Measurements from ENCODE around the gene AGRP. TPM values are rescaled to one million over a fixed set of nuclear protein-coding genes. Genes with fewer than 3 reads are reported as not detected.

Gene AGRP
- polyA plus RNA-seq, 1 donor (not counting 4 experiments of a cell fraction or from before 2014, with no cell fraction given), result not detected

- dilution Hi-C loops (cut with MboI; ENCODE audit: extremely low pct_ligation_motif_present, low sequenced_read_pairs), result no loop called here
- DNase-seq (ENCODE audit: low read depth, low spot score) (no peak), FAIRE-seq (no peak)
- Histone ChIP-seq H4K20me1 (ENCODE audit: control insufficient read depth, extremely low read depth, insufficient read depth, low read length) (peaks cover 17% of the 10 kb centered on the region), H3K9me1 (ENCODE audit: control insufficient read depth, extremely low read depth, insufficient read depth, low read length) (no peaks in the 10 kb centered on the region), H2AFZ (ENCODE audit: control insufficient read depth, low read length) (no peak overlapping the region), H3K9ac (ENCODE audit: control insufficient read depth, extremely low read depth, insufficient read depth, low read length) (no peak overlapping the region), H3K9me3 (ENCODE audit: control insufficient read depth, low read depth, low read length) (no peaks in the 10 kb centered on the region), H3K27ac (ENCODE audit: control insufficient read depth, insufficient read depth, low read length) (no peak overlapping the region), H3K36me3 (ENCODE audit: control insufficient read depth in 2 of 2, extremely low read depth in 1 of 2, insufficient read depth in 2 of 2, low read length in 2 of 2) (peaks cover 5 to 24% of the 10 kb centered on the region in 2 experiments), H3K79me2 (ENCODE audit: control insufficient read depth, insufficient read depth, low read length) (no peaks in the 10 kb centered on the region), H3K4me1 (ENCODE audit: control insufficient read depth, extremely low read depth, insufficient read depth, low read length) (no peaks in the 10 kb centered on the region), H3K27me3 (ENCODE audit: control insufficient read depth, extremely low read depth, insufficient read depth, low read length) (no peaks in the 10 kb centered on the region), H3K4me2 (ENCODE audit: control insufficient read depth, extremely low read depth, insufficient read depth, low read depth, low read length) (no peak overlapping the region), H3K4me3 (ENCODE audit: control insufficient read depth in 2 of 3, extremely low read depth in 1 of 3, insufficient read depth in 2 of 3, low read depth in 1 of 3, low read length in 3 of 3) (no peak overlapping the region)
- TF ChIP-seq, protein P1, sequence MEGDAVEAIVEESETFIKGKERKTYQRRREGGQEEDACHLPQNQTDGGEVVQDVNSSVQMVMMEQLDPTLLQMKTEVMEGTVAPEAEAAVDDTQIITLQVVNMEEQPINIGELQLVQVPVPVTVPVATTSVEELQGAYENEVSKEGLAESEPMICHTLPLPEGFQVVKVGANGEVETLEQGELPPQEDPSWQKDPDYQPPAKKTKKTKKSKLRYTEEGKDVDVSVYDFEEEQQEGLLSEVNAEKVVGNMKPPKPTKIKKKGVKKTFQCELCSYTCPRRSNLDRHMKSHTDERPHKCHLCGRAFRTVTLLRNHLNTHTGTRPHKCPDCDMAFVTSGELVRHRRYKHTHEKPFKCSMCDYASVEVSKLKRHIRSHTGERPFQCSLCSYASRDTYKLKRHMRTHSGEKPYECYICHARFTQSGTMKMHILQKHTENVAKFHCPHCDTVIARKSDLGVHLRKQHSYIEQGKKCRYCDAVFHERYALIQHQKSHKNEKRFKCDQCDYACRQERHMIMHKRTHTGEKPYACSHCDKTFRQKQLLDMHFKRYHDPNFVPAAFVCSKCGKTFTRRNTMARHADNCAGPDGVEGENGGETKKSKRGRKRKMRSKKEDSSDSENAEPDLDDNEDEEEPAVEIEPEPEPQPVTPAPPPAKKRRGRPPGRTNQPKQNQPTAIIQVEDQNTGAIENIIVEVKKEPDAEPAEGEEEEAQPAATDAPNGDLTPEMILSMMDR (optimal IDR thresholded peaks at IDR 0.05 in 1 of 3, IDR thresholded peaks at IDR 0.05 in 1 of 3, conservative IDR thresholded peaks at IDR 0.05 in 1 of 3; ENCODE audit: extremely low read depth in 1 of 3, insufficient read depth in 2 of 3, low read length in 3 of 3), result no peak
- no peak for TF ChIP-seq EZH2 (IDR thresholded peaks at IDR 0.05; ENCODE audit: low read length)
Measured at GRCh38 chr16:67451061-67451703, 32.2 kb downstream of the AGRP start.

- H3K79me2 ChIP-seq (ENCODE audit: control insufficient read depth, insufficient read depth, low read length), result no peaks in the 10 kb centered on the region
- no peaks in the 10 kb centered on the region for H3K9me1 ChIP-seq (ENCODE audit: control insufficient read depth, extremely low read depth, insufficient read depth, low read length)
- no peak overlapping the region for H3K4me3 ChIP-seq (ENCODE audit: control insufficient read depth in 2 of 3, extremely low read depth in 1 of 3, insufficient read depth in 2 of 3, low read depth in 1 of 3, low read length in 3 of 3)
- no peaks in the 10 kb centered on the region for H3K27me3 ChIP-seq (ENCODE audit: control insufficient read depth, extremely low read depth, insufficient read depth, low read length)
- dilution Hi-C loops (cut with MboI; ENCODE audit: extremely low pct_ligation_motif_present, low sequenced_read_pairs), result no loop called here
- H4K20me1 ChIP-seq (ENCODE audit: control insufficient read depth, extremely low read depth, insufficient read depth, low read length), result peaks cover 12% of the 10 kb centered on the region
- DNase-seq (ENCODE audit: low read depth, low spot score) (no peak), FAIRE-seq (no peak)
- H3K9ac ChIP-seq (ENCODE audit: control insufficient read depth, extremely low read depth, insufficient read depth, low read length), result no peak overlapping the region
- no peaks in the 10 kb centered on the region for H3K4me1 ChIP-seq (ENCODE audit: control insufficient read depth, extremely low read depth, insufficient read depth, low read length)
- no peak overlapping the region for H2AFZ ChIP-seq (ENCODE audit: control insufficient read depth, low read length)
- no peaks in the 10 kb centered on the region for H3K9me3 ChIP-seq (ENCODE audit: control insufficient read depth, low read depth, low read length)
- TF ChIP-seq EZH2 (IDR thresholded peaks at IDR 0.05; ENCODE audit: low read length), result no peak
- TF ChIP-seq, protein P1 (optimal IDR thresholded peaks at IDR 0.05 in 1 of 3, IDR thresholded peaks at IDR 0.05 in 1 of 3, conservative IDR thresholded peaks at IDR 0.05 in 1 of 3; ENCODE audit: extremely low read depth in 1 of 3, insufficient read depth in 2 of 3, low read length in 3 of 3), result no peak
- peaks cover 5 to 20% of the 10 kb centered on the region in 2 experiments for H3K36me3 ChIP-seq (ENCODE audit: control insufficient read depth in 2 of 2, extremely low read depth in 1 of 2, insufficient read depth in 2 of 2, low read length in 2 of 2)
- no peak overlapping the region for H3K27ac ChIP-seq (ENCODE audit: control insufficient read depth, insufficient read depth, low read length)
- H3K4me2 ChIP-seq (ENCODE audit: control insufficient read depth, extremely low read depth, insufficient read depth, low read depth, low read length), result no peak overlapping the region
Measured at GRCh38 chr16:67449739-67450138, 33.6 kb downstream of the AGRP start.

Measured in keratinocyte (primary cell).